HFFc6 (cell line): ENCODE measurements around the gene RAD51B. TPM values are rescaled to one million over a fixed set of nuclear protein-coding genes. Genes with fewer than 3 reads are reported as not detected.

Experiments used
- DNase-seq: peaks from one replicate; pipeline ENCODE4 v3.0.0-alpha.2; 2018
- H3K27ac Mint-ChIP-seq: 2 replicates; pipeline ENCODE4 v1.8.0; 2020; ENCODE audit warnings: mild to moderate bottlenecking, mixed read lengths
- H3K27me3 Mint-ChIP-seq: 2 replicates; pipeline ENCODE4 v1.8.0; 2021; ENCODE audit warnings: mild to moderate bottlenecking, moderate library complexity, mixed read lengths; ENCODE audit not compliant: insufficient read depth
- H3K36me3 Mint-ChIP-seq: 2 replicates; pipeline ENCODE4 v1.8.0; 2021; ENCODE audit warnings: low read depth, mixed read lengths
- H3K4me1 Mint-ChIP-seq: 2 replicates; pipeline ENCODE4 v1.8.0; 2020; ENCODE audit warnings: low read depth, mixed read lengths
- H3K4me3 Mint-ChIP-seq: 2 replicates; pipeline ENCODE4 v1.8.0; 2020; ENCODE audit warnings: mild to moderate bottlenecking, moderate library complexity, mixed read lengths
- H3K9me3 Mint-ChIP-seq: 2 replicates; pipeline ENCODE4 v1.8.0; 2020; ENCODE audit warnings: mild to moderate bottlenecking, mixed read lengths
- CTCF ChIP-seq: fragments of 200-600 bp; sonication (generic); IDR thresholded peaks from 2 replicates; pipeline ENCODE4 v1.5.0; 2021; ENCODE audit warnings: antibody characterized with exemption, mild to moderate bottlenecking
- total RNA-seq, 6 experiments: library from RNA; stranded (reverse); fragmentation: NEBNext Ultra II Directional; extraction: Animal tissue kit (Norgen Biotek cat#: 25700); gene quantifications; 2 replicates in 1 of 6; 3 replicates in 5 of 6; pipeline ENCODE4 v1.2.3, GENCODE V29; 2021

The RAD51B gene
- total RNA-seq, 6 experiments from 2014 or later: 7.1 to 12.4 (median 9.6) TPM

- H3K27me3 Mint-ChIP-seq: no peaks in the 10 kb centered on the region; the same call in 1 of the 2 replicates
- peaks cover 50% of the 10 kb centered on the region for H3K4me1 Mint-ChIP-seq
- DNase-seq: peak; percentile 48
- TF ChIP-seq CTCF: no peak
- peak overlapping the region; percentile 85 for H3K27ac Mint-ChIP-seq
- peak overlapping the region; percentile 18; the same call in 1 of the 2 replicates for H3K4me3 Mint-ChIP-seq
- H3K36me3 Mint-ChIP-seq: no peaks in the 10 kb centered on the region
- H3K9me3 Mint-ChIP-seq: no peaks in the 10 kb centered on the region
These were observed 541.7 kb downstream of the RAD51B start for GRCh38 chr14:68361231-68361630.

GRCh38 chr14:68362846-68363245 lies 543.3 kb downstream of the RAD51B start:
- Mint-ChIP-seq H3K36me3 (no peaks in the 10 kb centered on the region), H3K27me3 (no peaks in the 10 kb centered on the region; the same call in 1 of the 2 replicates), H3K27ac (no peak overlapping the region; the same call in 1 of the 2 replicates), H3K4me1 (peaks cover 62% of the 10 kb centered on the region), H3K9me3 (no peaks in the 10 kb centered on the region), H3K4me3 (no peak overlapping the region)
- DNase-seq: no peak
- no peak for TF ChIP-seq CTCF

GRCh38 chr14:68363466-68363842 lies 543.9 kb downstream of the RAD51B start:
- no peak overlapping the region for H3K4me3 Mint-ChIP-seq

GRCh38 chr14:68363843-68364767 lies 544.5 kb downstream of the RAD51B start:
- Mint-ChIP-seq H3K36me3 (no peaks in the 10 kb centered on the region), H3K4me1 (peaks cover 60% of the 10 kb centered on the region), H3K27ac (peak overlapping the region; percentile 89), H3K4me3 (peak overlapping the region; percentile 39), H3K9me3 (no peaks in the 10 kb centered on the region), H3K27me3 (no peaks in the 10 kb centered on the region; the same call in 1 of the 2 replicates)
- DNase-seq: no peak
- TF ChIP-seq CTCF: no peak

More at GRCh38 chr14:68363466-68363842, 543.9 kb downstream of the RAD51B start:
- TF ChIP-seq CTCF: no peak
- H3K27ac Mint-ChIP-seq: peak overlapping the region; percentile 13; the same call in 1 of the 2 replicates
- H3K27me3 Mint-ChIP-seq: no peaks in the 10 kb centered on the region; the same call in 1 of the 2 replicates
- no peaks in the 10 kb centered on the region for H3K9me3 Mint-ChIP-seq
- peaks cover 62% of the 10 kb centered on the region for H3K4me1 Mint-ChIP-seq
- DNase-seq: no peak
- no peaks in the 10 kb centered on the region for H3K36me3 Mint-ChIP-seq

DNA sequence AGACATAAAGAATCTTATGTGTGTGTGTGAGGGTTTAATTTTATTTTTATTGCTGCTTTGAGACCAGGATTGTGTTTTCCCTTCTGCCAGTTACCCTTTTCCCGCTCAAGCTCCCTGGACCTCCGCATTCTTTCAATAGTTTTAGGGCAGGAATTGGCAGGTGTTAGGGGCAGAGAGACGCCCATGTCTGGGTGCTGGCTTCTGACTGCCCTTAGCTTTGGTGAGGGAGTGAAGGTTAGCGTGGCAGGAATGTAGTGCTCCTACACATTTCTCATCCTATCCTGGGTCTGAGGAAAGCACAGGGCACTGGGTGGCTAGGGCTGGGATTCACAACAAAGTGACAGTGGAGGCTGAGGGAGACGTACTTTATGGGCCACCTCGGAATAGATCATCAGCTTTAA lies 545.2 kb downstream of the RAD51B start:
- Mint-ChIP-seq H3K4me3 (peak overlapping the region; percentile 39), H3K27ac (peak overlapping the region; percentile 89), H3K4me1 (peaks cover 54% of the 10 kb centered on the region), H3K27me3 (no peaks in the 10 kb centered on the region), H3K36me3 (no peaks in the 10 kb centered on the region), H3K9me3 (no peaks in the 10 kb centered on the region)
- TF ChIP-seq CTCF: no peak
- DNase-seq: no peak
